Prostate gland (tissue), 2 donors: ENCODE results near the gene PSTPIP1. TPM values are rescaled to one million over a fixed set of nuclear protein-coding genes. Genes with fewer than 3 reads are reported as not detected.
A peak's percentile ranks its signal among the peaks of the same experiment; 100 is the strongest.

Experiments
- DNase-seq: peaks from one replicate; pipeline ENCODE4 v3.0.0-alpha.2; 2019; ENCODE audit warnings: low spot score
- H3K27ac ChIP-seq, 2 donors: fragments of 200-600 bp; sonication (generic); 2 replicates each; pipeline ENCODE4 v1.5.1; 2017 to 2019
- H3K27me3 ChIP-seq: fragments of 200-600 bp; sonication (generic); replicated peaks from 2 replicates; pipeline ENCODE4 v1.5.1; 2019; ENCODE audit not compliant: insufficient read depth
- H3K36me3 ChIP-seq, 2 donors: fragments of 200-600 bp; sonication (generic); 1 replicate in 1 of 2; 2 replicates in 1 of 2; pipeline versions ENCODE4 v1.5.1 to v1.8.1; 2017 to 2019
- H3K4me1 ChIP-seq: fragments of 200-600 bp; sonication (generic); replicated peaks from 2 replicates; pipeline ENCODE4 v1.5.1; 2019
- H3K4me3 ChIP-seq, 2 donors: fragments of 200-600 bp; sonication (generic); 2 replicates each; pipeline ENCODE4 v1.5.1; 2017 to 2019
- H3K9me3 ChIP-seq: fragments of 200-600 bp; sonication (generic); 2 replicates; pipeline ENCODE4 v1.5.1; 2017
- POLR2A ChIP-seq: fragments of 450-650 bp; IDR thresholded peaks from one replicate; pipeline ENCODE4 v1.6.1; 2016; ENCODE audit warnings: antibody characterized with exemption, mild to moderate bottlenecking
- POLR2AphosphoS5 ChIP-seq: sonication (generic); formaldehyde crosslinking; IDR thresholded peaks from one replicate; pipeline ENCODE4 v1.6.1; 2017; ENCODE audit warnings: antibody characterized with exemption
- WGBS: methylation state at CpG from one replicate; pipeline ENCODE4 v1.1.5; 2018; 5-methylcytosine and 5-hydroxymethylcytosine counted together
- intact Hi-C: fragments of 100-400 bp; cut with DNase I; formaldehyde crosslinking; loops from one replicate; pipeline ENCODE4 v1.14.2; 2022
- total RNA-seq, 2 donors: library from RNA; depleted of rRNA; stranded (reverse); fragments of >200 nt; gene quantifications; one replicate each; pipeline ENCODE4 v1.1.0, GENCODE V29; 2016
- TF ChIP-seq, protein P1 (sequence below), 4 experiments: fragments of 200-600 bp in 2 of 4; fragments of 450-650 bp in 2 of 4; sonication (generic) in 2 of 4; IDR thresholded peaks; 1 replicate in 3 of 4; 2 replicates in 1 of 4; pipeline ENCODE4 v1.5.1; 2016 to 2019; ENCODE audit warnings: antibody characterized with exemption in 4 of 4, mild to moderate bottlenecking in 2 of 4, moderate library complexity in 2 of 4

PSTPIP1 gene
- 1 to 10 TPM; 2.1 to 7.0 TPM for total RNA-seq

DNA sequence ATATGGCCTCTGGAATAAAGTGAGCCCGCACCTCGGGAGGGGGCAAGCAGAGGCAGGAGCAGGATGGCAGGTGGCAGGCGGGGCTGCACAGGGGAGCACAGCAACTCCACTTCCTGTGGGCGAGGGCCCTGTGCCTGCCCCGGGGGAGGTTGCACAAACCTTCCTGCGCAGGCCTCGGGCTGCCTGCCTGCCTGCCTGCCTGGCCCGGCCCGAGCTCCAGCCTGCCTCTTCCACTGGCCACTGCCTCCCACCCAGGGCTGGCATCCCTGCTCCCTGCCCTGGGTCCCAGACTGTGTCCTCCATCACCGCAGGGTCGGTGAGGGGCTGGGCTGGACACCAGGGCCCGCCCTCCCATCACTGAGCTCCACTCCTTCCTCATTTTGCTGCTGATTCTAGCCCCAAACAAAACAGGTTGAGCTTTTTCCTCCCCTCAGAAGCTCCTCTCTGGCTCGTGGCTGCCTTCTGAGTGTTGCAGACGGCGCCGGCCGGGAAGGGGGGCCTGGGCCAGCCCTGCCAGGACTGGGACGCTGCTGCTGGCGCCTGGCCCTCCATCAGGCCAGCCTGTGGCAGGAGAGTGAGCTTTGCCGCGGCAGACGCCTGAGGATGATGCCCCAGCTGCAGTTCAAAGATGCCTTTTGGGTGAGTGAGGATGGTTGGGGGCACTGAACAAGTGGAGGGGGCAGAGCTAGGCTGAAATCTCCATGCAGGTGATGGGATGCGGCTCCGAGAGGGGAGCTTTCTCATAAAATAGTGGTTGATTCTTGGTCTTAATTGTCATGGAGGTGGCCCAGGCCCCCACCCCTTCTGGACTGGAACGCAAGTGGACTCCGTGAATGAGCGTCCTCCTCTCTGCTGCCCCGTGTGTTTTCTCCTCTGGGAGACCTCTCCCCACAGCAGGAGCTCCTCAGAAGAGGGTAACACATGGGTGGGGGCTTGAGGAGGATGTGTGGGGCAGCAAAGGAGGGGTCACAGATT is at the start of gene PSTPIP1:
TSS of gene PSTPIP1 (plus strand) at position 156 of the 975 bp plus-strand sequence. CDS start at position 604, 448 bp downstream.
- intact Hi-C loops: no loop called here

DNA sequence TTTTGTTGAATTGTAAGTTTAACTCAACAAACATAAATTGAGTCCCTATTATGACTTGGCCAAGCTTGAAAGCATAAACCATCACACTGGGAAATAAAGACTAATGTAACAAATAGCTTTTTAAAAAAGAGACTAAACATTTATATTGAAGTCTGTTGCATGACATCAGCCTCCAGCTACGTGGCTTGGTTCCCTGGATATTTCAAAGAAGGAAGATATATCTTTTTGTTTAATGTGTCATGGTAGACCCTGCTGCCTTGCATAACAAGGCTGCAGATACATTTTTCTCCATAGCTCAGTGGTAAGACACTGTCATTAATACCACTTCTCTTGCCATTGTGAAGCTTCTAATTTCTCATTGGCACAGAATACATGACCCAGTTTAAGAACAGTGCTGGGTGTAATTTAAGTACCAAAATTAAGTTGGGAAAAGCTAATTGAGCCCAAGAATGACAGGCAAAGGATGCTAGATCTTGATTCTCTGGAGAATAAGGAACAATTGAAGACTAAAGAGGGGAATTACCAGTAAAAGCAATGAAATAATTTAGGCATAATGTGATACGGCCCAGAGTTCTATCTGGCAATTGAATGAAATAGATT is 49.3 kb upstream of the PSTPIP1 start:
- H3K4me3 ChIP-seq: no peak overlapping the region
- H3K9me3 ChIP-seq: no peaks in the 10 kb centered on the region
- no peak for DNase-seq
- H3K36me3 ChIP-seq: no peaks in the 10 kb centered on the region
- TF ChIP-seq, protein P1, sequence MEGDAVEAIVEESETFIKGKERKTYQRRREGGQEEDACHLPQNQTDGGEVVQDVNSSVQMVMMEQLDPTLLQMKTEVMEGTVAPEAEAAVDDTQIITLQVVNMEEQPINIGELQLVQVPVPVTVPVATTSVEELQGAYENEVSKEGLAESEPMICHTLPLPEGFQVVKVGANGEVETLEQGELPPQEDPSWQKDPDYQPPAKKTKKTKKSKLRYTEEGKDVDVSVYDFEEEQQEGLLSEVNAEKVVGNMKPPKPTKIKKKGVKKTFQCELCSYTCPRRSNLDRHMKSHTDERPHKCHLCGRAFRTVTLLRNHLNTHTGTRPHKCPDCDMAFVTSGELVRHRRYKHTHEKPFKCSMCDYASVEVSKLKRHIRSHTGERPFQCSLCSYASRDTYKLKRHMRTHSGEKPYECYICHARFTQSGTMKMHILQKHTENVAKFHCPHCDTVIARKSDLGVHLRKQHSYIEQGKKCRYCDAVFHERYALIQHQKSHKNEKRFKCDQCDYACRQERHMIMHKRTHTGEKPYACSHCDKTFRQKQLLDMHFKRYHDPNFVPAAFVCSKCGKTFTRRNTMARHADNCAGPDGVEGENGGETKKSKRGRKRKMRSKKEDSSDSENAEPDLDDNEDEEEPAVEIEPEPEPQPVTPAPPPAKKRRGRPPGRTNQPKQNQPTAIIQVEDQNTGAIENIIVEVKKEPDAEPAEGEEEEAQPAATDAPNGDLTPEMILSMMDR (IDR thresholded peaks at IDR 0.05): no peak
- TF ChIP-seq POLR2AphosphoS5 (no peak), POLR2A (no peak)
- H3K4me1 ChIP-seq: no peaks in the 10 kb centered on the region
- H3K27ac ChIP-seq: no peak overlapping the region
- H3K27me3 ChIP-seq: no peaks in the 10 kb centered on the region
- WGBS: 80% methylated on average over 2 of the region's 2 CpGs
- intact Hi-C loops: no loop called here

More for the DNA sequence above, at the start of gene PSTPIP1:
- H3K27ac ChIP-seq: peak within 1 kb of the TSS in 1 of 2 donors; percentile 39
- H3K27me3 ChIP-seq: no peaks in the 10 kb centered on the region
- H3K4me3 ChIP-seq: peak within 1 kb of the TSS; percentile 2 to 7
- DNase-seq: no peak
- no peaks in the 10 kb centered on the region for H3K9me3 ChIP-seq
- TF ChIP-seq, protein P1 (IDR thresholded peaks at IDR 0.05): no peak
- TF ChIP-seq POLR2A (no peak), POLR2AphosphoS5 (no peak)
- WGBS: 24% methylated on average over 24 of the region's 28 CpGs
- no peaks in the 10 kb centered on the region for H3K36me3 ChIP-seq
- no peaks in the 10 kb centered on the region for H3K4me1 ChIP-seq

DNA sequence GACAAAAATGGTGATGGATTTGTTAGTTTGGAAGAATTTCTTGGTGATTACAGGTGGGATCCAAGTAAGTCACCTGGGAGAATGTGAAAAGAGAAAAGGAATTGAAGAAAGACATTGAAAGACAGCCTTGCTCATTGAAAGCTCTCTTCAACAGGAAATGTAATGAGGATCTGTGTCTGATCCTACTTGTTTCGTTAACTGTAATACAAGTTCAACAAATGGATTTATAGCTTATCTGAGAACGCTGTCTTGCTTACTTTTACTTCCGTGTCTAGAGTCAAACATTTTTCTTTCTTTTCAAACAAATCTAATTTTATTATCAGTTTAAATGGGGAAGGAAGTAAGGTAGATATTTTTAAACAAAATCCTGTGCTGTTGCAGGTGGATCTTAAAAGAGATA is 47.5 kb upstream of the PSTPIP1 start:
- no peak overlapping the region for H3K4me3 ChIP-seq
- no peaks in the 10 kb centered on the region for H3K36me3 ChIP-seq
- H3K4me1 ChIP-seq: no peaks in the 10 kb centered on the region
- H3K9me3 ChIP-seq: no peaks in the 10 kb centered on the region
- TF ChIP-seq POLR2AphosphoS5 (no peak), POLR2A (no peak)
- TF ChIP-seq, protein P1 (IDR thresholded peaks at IDR 0.05): no peak
- no peak for DNase-seq
- 54% methylated on average over 3 of the region's 3 CpGs for WGBS
- no peaks in the 10 kb centered on the region for H3K27me3 ChIP-seq
- intact Hi-C loops: no loop called here
- H3K27ac ChIP-seq: no peak overlapping the region

DNA sequence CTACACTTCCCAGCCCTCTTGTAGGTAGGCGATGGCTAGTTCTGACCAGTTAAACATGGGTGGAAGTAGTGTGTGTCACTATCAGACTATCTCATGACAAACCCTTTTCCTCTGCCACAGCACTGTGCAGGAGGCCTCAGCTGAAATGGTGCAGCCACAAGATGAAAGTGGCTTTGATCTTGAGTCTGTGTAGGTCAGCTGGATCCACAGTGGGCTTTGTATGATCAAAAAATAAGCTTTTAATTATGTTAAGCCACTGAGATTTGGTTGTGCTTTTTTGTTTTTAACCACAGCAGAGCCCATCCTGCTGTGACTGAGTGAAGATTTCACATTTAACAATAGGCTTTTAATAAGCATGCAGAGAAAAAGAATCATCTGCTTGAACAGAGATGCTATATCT is 43.7 kb upstream of the PSTPIP1 start:
- H3K27me3 ChIP-seq: no peaks in the 10 kb centered on the region
- no peak overlapping the region for H3K4me3 ChIP-seq
- no peaks in the 10 kb centered on the region for H3K4me1 ChIP-seq
- no peak for DNase-seq
- no peaks in the 10 kb centered on the region for H3K9me3 ChIP-seq
- TF ChIP-seq POLR2A (no peak), POLR2AphosphoS5 (no peak)
- TF ChIP-seq, protein P1 (IDR thresholded peaks at IDR 0.05): no peak
- 88% methylated on average over 1 of the region's 1 CpG for WGBS
- H3K27ac ChIP-seq: no peak overlapping the region
- intact Hi-C loops: no loop called here
- no peaks in the 10 kb centered on the region for H3K36me3 ChIP-seq
